MM.1S (cell line): ENCODE measurements around the gene TRPM2.

Experiments
- CTCF ChIP-seq: fragments of 300-600 bp; sonication (generic); IDR thresholded peaks from 2 replicates; pipeline ENCODE4 v1.5.1; 2016; ENCODE audit warnings: antibody characterized with exemption, low read length, mixed read lengths
- EZH2 ChIP-seq: fragments of 300-600 bp; sonication (generic); optimal IDR thresholded peaks from 2 replicates; pipeline ENCODE3; 2017; ENCODE audit warnings: low read depth, mild to moderate bottlenecking, antibody characterized with exemption, low read length, mixed read lengths
- EZH2phosphoT487 ChIP-seq: fragments of 300-600 bp; sonication (generic); IDR thresholded peaks from 2 replicates; pipeline ENCODE4 v1.6.1; 2018; ENCODE audit warnings: antibody characterized with exemption, low read length

- TF ChIP-seq CTCF (peak; percentile 16; the same call in 1 of the 2 replicates), EZH2 (no peak), EZH2phosphoT487 (no peak)
Observed at GRCh38 chr21:44337941-44338895, 15.2 kb upstream of the TRPM2 start.
